ENCODE measurements around the gene ANKRD18A. TPM values are rescaled to one million over a fixed set of nuclear protein-coding genes. Genes with fewer than 3 reads are reported as not detected.

Gene ANKRD18A
- total RNA-seq, 1 experiment from 2014 or later: 14.4 TPM

GRCh38 chr9:38523121-38523520, 97.3 kb downstream of the ANKRD18A start:
- TF ChIP-seq, protein P1, sequence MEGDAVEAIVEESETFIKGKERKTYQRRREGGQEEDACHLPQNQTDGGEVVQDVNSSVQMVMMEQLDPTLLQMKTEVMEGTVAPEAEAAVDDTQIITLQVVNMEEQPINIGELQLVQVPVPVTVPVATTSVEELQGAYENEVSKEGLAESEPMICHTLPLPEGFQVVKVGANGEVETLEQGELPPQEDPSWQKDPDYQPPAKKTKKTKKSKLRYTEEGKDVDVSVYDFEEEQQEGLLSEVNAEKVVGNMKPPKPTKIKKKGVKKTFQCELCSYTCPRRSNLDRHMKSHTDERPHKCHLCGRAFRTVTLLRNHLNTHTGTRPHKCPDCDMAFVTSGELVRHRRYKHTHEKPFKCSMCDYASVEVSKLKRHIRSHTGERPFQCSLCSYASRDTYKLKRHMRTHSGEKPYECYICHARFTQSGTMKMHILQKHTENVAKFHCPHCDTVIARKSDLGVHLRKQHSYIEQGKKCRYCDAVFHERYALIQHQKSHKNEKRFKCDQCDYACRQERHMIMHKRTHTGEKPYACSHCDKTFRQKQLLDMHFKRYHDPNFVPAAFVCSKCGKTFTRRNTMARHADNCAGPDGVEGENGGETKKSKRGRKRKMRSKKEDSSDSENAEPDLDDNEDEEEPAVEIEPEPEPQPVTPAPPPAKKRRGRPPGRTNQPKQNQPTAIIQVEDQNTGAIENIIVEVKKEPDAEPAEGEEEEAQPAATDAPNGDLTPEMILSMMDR (conservative IDR thresholded peaks at IDR 0.05): no peak
- Histone ChIP-seq H3K4me1 (ENCODE audit: insufficient read depth, low read length) (no peaks in the 10 kb centered on the region; the same call in 1 of the 2 replicates), H3K27me3 (ENCODE audit: insufficient read depth, low read length) (no peaks in the 10 kb centered on the region), H3K79me1 (ENCODE audit: insufficient read depth, low read depth, low read length, poor library complexity, severe bottlenecking) (no peaks in the 10 kb centered on the region), H3K56ac (ENCODE audit: insufficient read length, low read depth, low read length) (no peak overlapping the region), H3K79me2 (ENCODE audit: insufficient read depth, low read length) (no peaks in the 10 kb centered on the region), H2BK5ac (ENCODE audit: insufficient read length, low read length) (no peak overlapping the region), H2BK15ac (ENCODE audit: low read depth, low read length) (no peak overlapping the region), H4K91ac (ENCODE audit: insufficient read length, low read depth, low read length) (no peak overlapping the region), H2BK20ac (ENCODE audit: low read depth, low read length, poor library complexity, severe bottlenecking) (no peak overlapping the region), H3K4ac (ENCODE audit: low read depth, low read length) (no peak overlapping the region), H3K9ac (ENCODE audit: extremely low read depth, insufficient read length, low read length) (no peak overlapping the region), H4K8ac (replicated peaks; ENCODE audit: insufficient read length, low read depth, low read length) (no peak overlapping the region), H4K20me1 (ENCODE audit: control insufficient read depth, insufficient read depth, insufficient read length) (no peaks in the 10 kb centered on the region), H2AFZ (ENCODE audit: low read length) (no peak overlapping the region), H3K27ac (ENCODE audit: insufficient read length, low read depth, low read length) (no peak overlapping the region), H3T11ph (ENCODE audit: low read length) (no peak overlapping the region), H2BK12ac (ENCODE audit: insufficient read length, low read depth, low read length) (no peak overlapping the region), H3K9me3 (ENCODE audit: control insufficient read depth, low read depth, low read length) (no peaks in the 10 kb centered on the region), H3K23me2 (ENCODE audit: insufficient read length, low read depth, low read length, poor library complexity, severe bottlenecking) (no peaks in the 10 kb centered on the region), H4K5ac (ENCODE audit: insufficient read length, low read depth, low read length) (no peak overlapping the region), H3K18ac (ENCODE audit: insufficient read length, low read depth, low read length) (no peak overlapping the region), H3K23ac (ENCODE audit: insufficient read length, low read depth, low read length) (no peak overlapping the region), H2AK5ac (ENCODE audit: insufficient read length, low read length) (no peak overlapping the region), H2BK120ac (ENCODE audit: low read depth, low read length, poor library complexity, severe bottlenecking) (no peak overlapping the region), H3K4me2 (ENCODE audit: insufficient read depth, insufficient read length, low read length) (no peak overlapping the region), H3K14ac (ENCODE audit: insufficient read depth, low read length) (no peak overlapping the region)
- Mint-ChIP-seq H3K9me3 (no peaks in the 10 kb centered on the region), H3K27me3 (ENCODE audit: low read depth) (no peaks in the 10 kb centered on the region), H3K36me3 (ENCODE audit: insufficient read depth in 1 of 3, low read depth in 3 of 3) (no peaks in the 10 kb centered on the region), H3K27ac (no peak overlapping the region), H3K4me1 (peaks cover 6 to 12% of the 10 kb centered on the region in 2 experiments), H3K4me3 (no peak overlapping the region)
- WGBS (ENCODE audit: extremely low coverage, insufficient read length, low lambda C conversion rate): no CpG with 5 or more reads among the region's 5 CpGs
- no peak for DNase-seq

Data from H9 (cell line).